ENCODE results near the gene NDUFA13.
A peak's percentile ranks its signal among the peaks of the same experiment; 100 is the strongest.

NDUFA13 gene

GRCh38 chr19:19517235-19517619 lies 1.2 kb downstream of the NDUFA13 start:
- Histone ChIP-seq H4K20me1 (ENCODE audit: insufficient read depth) (no peaks in the 10 kb centered on the region), H3K4me3 (IDR thresholded peaks at IDR 0.05; ENCODE audit: insufficient read depth, low read depth, low read length) (no peak overlapping the region), H3K27ac (no peak overlapping the region), H3K9ac (no peak overlapping the region), H3K4me1 (ENCODE audit: low read depth, poor library complexity, severe bottlenecking) (peaks cover 16% of the 10 kb centered on the region), H3K36me3 (ENCODE audit: insufficient read depth) (no peaks in the 10 kb centered on the region; the same call in none of the 2 replicates), H3K27me3 (ENCODE audit: insufficient read depth, low read depth) (no peaks in the 10 kb centered on the region), H3K79me2 (ENCODE audit: insufficient read depth, low read depth) (peaks cover 39% of the 10 kb centered on the region), H2AFZ (ENCODE audit: low read depth) (no peak overlapping the region), H3K4me2 (peak overlapping the region; percentile 83)
- TF ChIP-seq CTCF (conservative IDR thresholded peaks at IDR 0.05; ENCODE audit: low read depth, low read length) = no peak

- no peaks in the 10 kb centered on the region for H4K20me1 ChIP-seq (ENCODE audit: insufficient read depth)
Observed at GRCh38 chr19:19520989-19521388, 5.0 kb downstream of the NDUFA13 start.

DNA sequence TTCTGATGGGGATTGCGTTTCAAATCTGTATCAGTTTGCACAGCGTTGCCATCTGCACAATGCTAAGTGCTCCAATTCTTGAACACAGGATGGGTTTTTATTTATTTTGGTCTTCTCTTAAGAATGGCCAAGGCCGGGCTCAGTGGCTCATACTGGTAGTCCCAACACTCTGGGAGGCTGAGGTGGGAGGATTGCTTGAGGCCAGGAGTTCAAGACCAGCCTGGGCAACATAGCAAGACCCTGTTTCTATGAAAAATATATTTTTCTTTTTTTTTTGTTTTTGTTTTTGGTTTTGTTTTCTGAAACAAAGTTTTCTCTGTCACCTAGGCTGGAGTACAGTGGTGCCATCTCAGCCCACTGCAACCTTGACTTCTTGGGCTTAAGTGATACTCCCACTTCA lies 7.2 kb downstream of the NDUFA13 start:
- no peaks in the 10 kb centered on the region for H3K27me3 ChIP-seq (ENCODE audit: insufficient read depth, low read depth)
- H4K20me1 ChIP-seq (ENCODE audit: insufficient read depth) = no peaks in the 10 kb centered on the region
- TF ChIP-seq CTCF (conservative IDR thresholded peaks at IDR 0.05; ENCODE audit: low read depth, low read length) = no peak
- no peak overlapping the region for H3K4me3 ChIP-seq (IDR thresholded peaks at IDR 0.05; ENCODE audit: insufficient read depth, low read depth, low read length)
- no peak overlapping the region for H2AFZ ChIP-seq (ENCODE audit: low read depth)
- H3K4me2 ChIP-seq = no peak overlapping the region
- H3K4me1 ChIP-seq (ENCODE audit: low read depth, poor library complexity, severe bottlenecking) = peaks cover 1% of the 10 kb centered on the region
- no peaks in the 10 kb centered on the region; the same call in none of the 2 replicates for H3K36me3 ChIP-seq (ENCODE audit: insufficient read depth)
- peaks cover 24% of the 10 kb centered on the region; the same call in 1 of the 2 replicates for H3K79me2 ChIP-seq (ENCODE audit: insufficient read depth, low read depth)
- H3K9ac ChIP-seq = no peak overlapping the region
- H3K27ac ChIP-seq = no peak overlapping the region

More at GRCh38 chr19:19520989-19521388, 5.0 kb downstream of the NDUFA13 start:
- H3K27me3 ChIP-seq (ENCODE audit: insufficient read depth, low read depth) = no peaks in the 10 kb centered on the region
- H3K4me3 ChIP-seq (IDR thresholded peaks at IDR 0.05; ENCODE audit: insufficient read depth, low read depth, low read length) = no peak overlapping the region
- peaks cover 16% of the 10 kb centered on the region for H3K4me1 ChIP-seq (ENCODE audit: low read depth, poor library complexity, severe bottlenecking)
- H2AFZ ChIP-seq (ENCODE audit: low read depth) = no peak overlapping the region
- peaks cover 45% of the 10 kb centered on the region for H3K79me2 ChIP-seq (ENCODE audit: insufficient read depth, low read depth)
- no peak overlapping the region for H3K4me2 ChIP-seq
- no peak overlapping the region for H3K9ac ChIP-seq
- no peaks in the 10 kb centered on the region; the same call in none of the 2 replicates for H3K36me3 ChIP-seq (ENCODE audit: insufficient read depth)
- H3K27ac ChIP-seq = no peak overlapping the region
- no peak for TF ChIP-seq CTCF (conservative IDR thresholded peaks at IDR 0.05; ENCODE audit: low read depth, low read length)

- Histone ChIP-seq H3K27me3 (ENCODE audit: insufficient read depth, low read depth) (no peaks in the 10 kb centered on the region), H3K79me2 (ENCODE audit: insufficient read depth, low read depth) (peaks cover 19% of the 10 kb centered on the region; the same call in 1 of the 2 replicates), H3K27ac (no peak overlapping the region), H2AFZ (ENCODE audit: low read depth) (no peak overlapping the region), H3K4me1 (ENCODE audit: low read depth, poor library complexity, severe bottlenecking) (no peaks in the 10 kb centered on the region), H4K20me1 (ENCODE audit: insufficient read depth) (no peaks in the 10 kb centered on the region), H3K4me3 (IDR thresholded peaks at IDR 0.05; ENCODE audit: insufficient read depth, low read depth, low read length) (no peak overlapping the region), H3K36me3 (ENCODE audit: insufficient read depth) (no peaks in the 10 kb centered on the region; the same call in none of the 2 replicates), H3K4me2 (no peak overlapping the region), H3K9ac (no peak overlapping the region)
- TF ChIP-seq CTCF (conservative IDR thresholded peaks at IDR 0.05; ENCODE audit: low read depth, low read length) = no peak
Observed at GRCh38 chr19:19524053-19524452, 8.0 kb downstream of the NDUFA13 start.

Data from KMS-11 (cell line).